ENCODE data around the gene PXYLP1.

PXYLP1 gene

GRCh38 chr3:141330235-141330634 lies 98.6 kb downstream of the PXYLP1 start:
- no peak for DNase-seq

- no peak for DNase-seq
Observed at GRCh38 chr3:141330718-141331376, 99.2 kb downstream of the PXYLP1 start.

- DNase-seq: no peak
Observed at GRCh38 chr3:141331377-141332318, 100.0 kb downstream of the PXYLP1 start.

GRCh38 chr3:141332416-141332815 lies 100.8 kb downstream of the PXYLP1 start:
- DNase-seq: no peak

DNA sequence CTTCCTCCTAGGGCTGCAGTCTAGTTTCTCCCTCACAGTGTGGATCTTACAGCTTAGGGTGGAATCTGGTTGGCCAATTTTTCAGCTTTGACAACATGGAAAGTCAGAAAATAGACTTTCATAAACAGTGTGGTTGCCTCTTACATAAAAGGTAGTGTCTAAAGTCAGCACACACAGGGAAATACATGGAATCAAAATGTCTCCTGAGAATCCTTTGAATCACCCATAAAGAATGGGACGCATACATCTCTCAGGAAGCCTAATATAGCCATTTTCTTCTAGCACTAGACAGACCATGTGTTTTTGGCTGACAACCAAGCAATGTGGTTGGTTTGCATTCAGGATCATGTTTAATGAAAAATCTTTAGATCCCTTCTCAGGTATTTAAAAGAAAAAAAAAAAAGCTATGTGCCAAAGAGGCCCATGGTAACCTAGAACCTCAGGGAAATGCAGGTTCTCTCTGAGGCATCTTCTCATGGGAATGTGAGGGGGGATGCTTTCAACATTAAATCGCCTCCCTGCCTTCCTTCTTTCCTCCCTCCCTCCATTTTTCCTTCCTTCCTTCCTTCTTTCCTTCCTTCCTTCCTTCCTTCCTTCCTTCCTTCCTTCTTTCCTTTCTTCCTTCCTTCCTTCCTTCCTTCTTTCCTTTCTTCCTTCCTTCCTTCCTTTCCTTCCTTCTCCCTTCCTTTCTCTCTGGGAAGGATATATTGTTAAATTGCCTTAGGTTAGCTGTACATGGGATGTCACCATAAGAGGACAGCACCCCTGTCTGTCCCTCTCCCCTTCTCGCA lies 102.4 kb downstream of the PXYLP1 start:
- no peak for DNase-seq

- no peak for DNase-seq
Observed at GRCh38 chr3:141334627-141335250, 103.1 kb downstream of the PXYLP1 start.

GRCh38 chr3:141335531-141336061 lies 104.0 kb downstream of the PXYLP1 start:
- DNase-seq: no peak

GRCh38 chr3:141336672-141337522 lies 105.3 kb downstream of the PXYLP1 start:
- no peak for DNase-seq

DNA sequence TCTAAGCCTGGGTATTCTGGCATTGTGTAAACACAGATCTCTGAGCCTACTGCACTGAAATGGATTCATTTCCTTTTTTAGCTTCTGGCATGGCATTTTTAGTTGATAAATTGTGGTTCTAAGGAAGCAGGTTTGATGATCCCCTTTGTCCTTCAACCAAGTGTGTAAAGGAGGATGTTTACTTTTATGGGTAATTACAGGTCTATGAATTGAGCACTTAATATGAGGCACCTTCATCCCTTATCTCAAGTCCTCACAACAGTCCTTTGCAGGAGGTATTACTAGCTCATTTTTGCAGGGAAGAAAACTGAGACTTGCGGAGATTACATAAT lies 105.9 kb downstream of the PXYLP1 start:
- no peak for DNase-seq

DNA sequence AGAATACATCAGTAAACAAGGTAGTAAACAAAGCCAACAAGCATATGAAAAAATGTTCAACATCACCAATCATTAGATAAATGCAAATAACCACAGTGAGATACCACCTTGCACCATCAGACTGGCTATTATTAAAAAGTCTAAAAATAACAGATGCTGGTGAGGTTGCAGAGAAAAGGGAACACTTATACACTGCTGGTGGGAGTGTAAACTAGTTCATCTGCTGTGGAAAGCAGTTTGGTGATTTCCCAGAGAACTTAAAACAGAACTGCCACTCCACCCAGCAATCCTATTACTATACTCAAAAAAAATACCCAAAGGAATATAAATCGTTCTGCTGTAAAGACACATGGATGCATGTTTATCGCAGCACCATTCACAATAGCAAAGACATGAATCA lies 106.4 kb downstream of the PXYLP1 start:
- no peak for DNase-seq

DNA sequence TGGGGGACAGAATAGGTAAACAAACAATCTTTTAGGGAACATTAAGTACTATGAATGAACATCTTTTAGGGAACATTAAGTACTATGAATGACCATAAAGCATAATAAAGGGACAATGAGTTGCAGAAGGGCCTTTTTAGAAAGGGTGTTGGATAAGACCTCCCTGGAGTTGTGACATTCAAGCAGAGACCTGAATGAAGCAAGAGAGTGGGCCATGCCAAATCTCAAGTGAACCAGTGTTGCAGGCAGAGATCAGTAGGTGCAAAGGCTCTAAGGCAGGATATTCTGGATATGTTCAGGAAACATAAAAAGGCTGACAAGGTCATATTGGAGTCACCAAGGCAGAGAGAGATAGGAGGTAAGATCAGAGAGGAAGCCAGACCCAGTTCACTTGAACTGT lies 107.3 kb downstream of the PXYLP1 start:
- DNase-seq: no peak

DNA sequence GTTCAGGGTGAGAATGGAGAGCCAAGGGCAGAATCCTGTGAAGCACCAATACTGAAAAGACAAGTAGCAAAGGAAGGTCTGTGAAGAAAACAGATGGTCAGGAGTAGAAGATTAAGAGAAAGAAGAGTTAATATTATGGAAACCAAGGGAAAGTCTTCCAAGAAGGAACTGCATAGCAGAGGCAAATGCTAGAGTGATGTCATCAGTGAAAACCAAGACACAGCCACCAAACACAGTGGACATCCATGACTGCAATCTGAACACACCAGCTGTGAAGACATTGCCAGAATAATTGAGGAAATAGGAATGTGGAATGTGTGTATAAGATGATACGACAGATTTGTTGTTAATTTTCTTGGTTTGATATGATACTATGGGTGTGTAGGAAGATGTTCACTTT lies 109.9 kb downstream of the PXYLP1 start:
- DNase-seq: no peak

DNA sequence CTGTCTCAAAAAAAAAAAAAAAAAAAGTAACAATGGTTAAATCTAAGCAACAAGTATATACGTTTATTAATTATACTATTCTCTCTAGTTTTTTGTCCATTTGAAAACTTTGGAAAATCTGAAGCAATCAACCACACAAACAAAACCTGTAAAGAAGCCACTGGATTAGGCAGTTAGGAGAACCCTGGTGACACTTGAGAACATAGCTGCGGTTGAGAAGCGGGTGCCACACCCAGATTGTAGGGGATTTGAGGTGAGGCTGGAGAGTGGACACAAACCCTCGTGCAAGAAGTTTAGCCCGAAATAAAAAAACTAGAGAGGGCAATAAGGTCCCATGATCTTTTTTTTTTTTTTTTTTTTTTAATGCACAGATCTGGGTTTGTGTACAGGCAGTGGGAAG lies 110.8 kb downstream of the PXYLP1 start:
- DNase-seq: no peak

GRCh38 chr3:141343077-141343476 lies 111.5 kb downstream of the PXYLP1 start:
- no peak for DNase-seq

- no peak for DNase-seq
Observed at GRCh38 chr3:141343865-141344271, 112.2 kb downstream of the PXYLP1 start.
